Endodermal cell (in vitro differentiated cells): ENCODE data around the gene IL21R. TPM values are rescaled to one million over a fixed set of nuclear protein-coding genes. Genes with fewer than 3 reads are reported as not detected.

Experiments used
- DNase-seq: peaks from one replicate; pipeline ENCODE4 v3.0.0-alpha.2; 2017
- H3K27ac ChIP-seq: 2 replicates; pipeline ENCODE4 v1.5.1; 2013; ENCODE audit warnings: mild to moderate bottlenecking, low read depth, low read length, moderate library complexity
- H3K27me3 ChIP-seq: 2 replicates; pipeline ENCODE4 v1.6.1; 2013; ENCODE audit warnings: mild to moderate bottlenecking, low read length, moderate library complexity; ENCODE audit not compliant: insufficient read depth, control insufficient read depth, poor library complexity, severe bottlenecking
- H3K36me3 ChIP-seq: 2 replicates; pipeline ENCODE4 v1.7.0; 2013; ENCODE audit warnings: mild to moderate bottlenecking, low read length, moderate library complexity; ENCODE audit not compliant: control insufficient read depth, insufficient read depth
- H3K4me1 ChIP-seq: one replicate; pipeline ENCODE4 v1.7.0; 2013; ENCODE audit warnings: low read length; ENCODE audit not compliant: control insufficient read depth, insufficient read depth
- H3K4me3 ChIP-seq: 2 replicates; pipeline ENCODE4 v1.5.1; 2013; ENCODE audit warnings: mild to moderate bottlenecking, low read length, moderate library complexity
- H3K9ac ChIP-seq: 2 replicates; pipeline ENCODE4 v1.6.1; 2013; ENCODE audit warnings: mild to moderate bottlenecking, low read length, moderate library complexity; ENCODE audit not compliant: poor library complexity, severe bottlenecking; ENCODE audit errors: extremely low read depth
- H3K9me3 ChIP-seq: 2 replicates; pipeline ENCODE4 v1.6.1; 2013; ENCODE audit warnings: mild to moderate bottlenecking, low read length, moderate library complexity; ENCODE audit not compliant: control insufficient read depth
- H3K27ac Mint-ChIP-seq: 2 replicates; pipeline ENCODE4 v1.8.0; 2020; ENCODE audit warnings: mixed read lengths
- H3K27me3 Mint-ChIP-seq: 2 replicates; pipeline ENCODE4 v1.8.0; 2021; ENCODE audit warnings: mild to moderate bottlenecking, mixed read lengths; ENCODE audit not compliant: insufficient read depth
- H3K36me3 Mint-ChIP-seq: 2 replicates; pipeline ENCODE4 v1.8.0; 2020; ENCODE audit warnings: low read depth, mixed read lengths
- H3K4me1 Mint-ChIP-seq: 2 replicates; pipeline ENCODE4 v1.8.0; 2020; ENCODE audit warnings: mixed read lengths
- H3K4me3 Mint-ChIP-seq: 2 replicates; pipeline ENCODE4 v1.8.0; 2020; ENCODE audit warnings: mild to moderate bottlenecking, moderate library complexity, mixed read lengths
- H3K9me3 Mint-ChIP-seq: 2 replicates; pipeline ENCODE4 v1.8.0; 2020; ENCODE audit warnings: mild to moderate bottlenecking, mixed read lengths
- WGBS, 2 experiments: methylation state at CpG; one replicate each; pipeline versions ENCODE4 v1.1.5 to v1.1.7; 2013; ENCODE audit warnings: missing lambda C conversion rate in 2 of 2, mixed read lengths in 1 of 2; ENCODE audit not compliant: insufficient coverage in 1 of 2, insufficient read length in 1 of 2; 5-methylcytosine and 5-hydroxymethylcytosine counted together
- total RNA-seq, 2 donors: library from RNA; stranded (reverse); fragmentation: NEBNext Ultra II Directional in 1 of 2; extraction: Animal tissue kit (Norgen Biotek cat#: 25700) in 1 of 2; gene quantifications; 2 replicates in 1 of 2; 3 replicates in 1 of 2; pipeline ENCODE4 v1.2.1, GENCODE V29; 2021
- TF ChIP-seq, protein P1 (sequence below): fragments of 200-600 bp; sonication (generic); conservative IDR thresholded peaks from 2 replicates; pipeline ENCODE4 v1.5.0; 2021; ENCODE audit warnings: antibody characterized with exemption, mild to moderate bottlenecking

IL21R gene
- total RNA-seq, 2 donors from 2014 or later: 0.18 TPM; not detected in 1

DNA sequence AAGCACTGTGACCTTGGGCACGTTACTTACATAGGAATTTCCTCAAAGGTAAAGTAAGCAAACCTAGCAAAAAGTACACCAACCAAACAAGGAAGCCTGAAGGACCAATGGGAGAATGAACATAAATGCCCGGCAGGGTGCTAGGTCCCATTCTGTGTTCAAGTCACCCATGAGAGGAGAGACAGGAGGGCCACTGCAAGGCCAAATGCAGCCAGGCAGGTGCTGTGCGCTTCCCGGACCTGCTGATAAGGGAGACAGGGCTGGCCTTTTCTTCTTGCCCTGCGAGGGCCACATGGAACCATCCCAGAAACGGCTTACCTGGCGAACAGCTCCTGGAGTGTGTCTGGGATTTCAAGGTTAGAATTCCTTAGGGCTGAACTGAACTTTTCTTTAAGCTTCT lies 78.8 kb downstream of the IL21R start:
- Histone ChIP-seq H3K9me3 (no peaks in the 10 kb centered on the region), H3K36me3 (peaks cover 96% of the 10 kb centered on the region), H3K27me3 (no peaks in the 10 kb centered on the region), H3K27ac (no peak overlapping the region), H3K4me3 (no peak overlapping the region), H3K4me1 (no peaks in the 10 kb centered on the region), H3K9ac (no peak overlapping the region)
- TF ChIP-seq, protein P1, sequence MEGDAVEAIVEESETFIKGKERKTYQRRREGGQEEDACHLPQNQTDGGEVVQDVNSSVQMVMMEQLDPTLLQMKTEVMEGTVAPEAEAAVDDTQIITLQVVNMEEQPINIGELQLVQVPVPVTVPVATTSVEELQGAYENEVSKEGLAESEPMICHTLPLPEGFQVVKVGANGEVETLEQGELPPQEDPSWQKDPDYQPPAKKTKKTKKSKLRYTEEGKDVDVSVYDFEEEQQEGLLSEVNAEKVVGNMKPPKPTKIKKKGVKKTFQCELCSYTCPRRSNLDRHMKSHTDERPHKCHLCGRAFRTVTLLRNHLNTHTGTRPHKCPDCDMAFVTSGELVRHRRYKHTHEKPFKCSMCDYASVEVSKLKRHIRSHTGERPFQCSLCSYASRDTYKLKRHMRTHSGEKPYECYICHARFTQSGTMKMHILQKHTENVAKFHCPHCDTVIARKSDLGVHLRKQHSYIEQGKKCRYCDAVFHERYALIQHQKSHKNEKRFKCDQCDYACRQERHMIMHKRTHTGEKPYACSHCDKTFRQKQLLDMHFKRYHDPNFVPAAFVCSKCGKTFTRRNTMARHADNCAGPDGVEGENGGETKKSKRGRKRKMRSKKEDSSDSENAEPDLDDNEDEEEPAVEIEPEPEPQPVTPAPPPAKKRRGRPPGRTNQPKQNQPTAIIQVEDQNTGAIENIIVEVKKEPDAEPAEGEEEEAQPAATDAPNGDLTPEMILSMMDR: no peak
- H3K27me3 Mint-ChIP-seq: no peaks in the 10 kb centered on the region
- no peak overlapping the region for H3K27ac Mint-ChIP-seq
- no peak for DNase-seq
- no peak overlapping the region for H3K4me3 Mint-ChIP-seq
- H3K9me3 Mint-ChIP-seq: no peaks in the 10 kb centered on the region
- peaks cover 88% of the 10 kb centered on the region for H3K36me3 Mint-ChIP-seq
- no peaks in the 10 kb centered on the region for H3K4me1 Mint-ChIP-seq
- 97 to 98% methylated on average over 4 to 7 of the region's 7 CpGs for WGBS, 2 experiments

DNA sequence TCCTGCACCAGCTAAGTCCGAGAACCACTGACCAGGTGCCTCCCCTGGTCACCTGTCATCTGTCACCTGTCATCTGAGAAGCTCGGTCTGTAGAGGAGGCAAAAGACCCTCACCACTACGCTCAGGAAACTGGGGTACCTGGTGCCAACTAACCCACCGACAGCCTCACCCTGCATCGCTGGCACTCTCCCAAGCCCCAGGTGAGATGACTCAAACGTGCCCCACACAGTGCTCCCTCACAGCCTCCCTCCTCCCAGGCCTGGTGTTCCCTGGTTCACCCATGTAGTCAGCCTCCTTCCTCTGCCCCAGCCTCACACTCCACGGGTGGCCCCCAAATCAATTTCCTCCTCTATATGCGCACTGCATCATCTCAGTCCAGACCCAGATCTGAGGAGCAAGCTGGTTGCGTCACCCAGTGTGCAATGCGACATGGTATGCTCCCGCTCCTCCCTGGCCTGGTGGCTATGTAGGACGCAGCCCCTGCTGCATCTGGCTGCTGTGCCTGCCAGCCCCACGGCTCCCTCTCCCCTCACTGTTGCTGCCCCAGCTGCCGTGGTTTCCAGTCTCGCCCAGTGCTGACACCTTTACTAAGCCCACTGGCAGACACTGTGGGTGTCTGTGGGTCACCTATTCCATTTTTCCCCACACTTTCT lies 79.4 kb downstream of the IL21R start:
- peaks cover 86% of the 10 kb centered on the region for H3K36me3 Mint-ChIP-seq
- Histone ChIP-seq H3K36me3 (peaks cover 96% of the 10 kb centered on the region), H3K9ac (no peak overlapping the region), H3K4me1 (no peaks in the 10 kb centered on the region), H3K9me3 (no peaks in the 10 kb centered on the region), H3K27ac (no peak overlapping the region), H3K4me3 (no peak overlapping the region), H3K27me3 (no peaks in the 10 kb centered on the region)
- TF ChIP-seq, protein P1: no peak
- no peak for DNase-seq
- WGBS, 2 experiments: 93 to 97% methylated on average over 11 to 15 of the region's 15 CpGs
- H3K4me3 Mint-ChIP-seq: no peak overlapping the region
- no peaks in the 10 kb centered on the region for H3K27me3 Mint-ChIP-seq
- no peaks in the 10 kb centered on the region for H3K4me1 Mint-ChIP-seq
- H3K9me3 Mint-ChIP-seq: no peaks in the 10 kb centered on the region
- H3K27ac Mint-ChIP-seq: no peak overlapping the region

DNA sequence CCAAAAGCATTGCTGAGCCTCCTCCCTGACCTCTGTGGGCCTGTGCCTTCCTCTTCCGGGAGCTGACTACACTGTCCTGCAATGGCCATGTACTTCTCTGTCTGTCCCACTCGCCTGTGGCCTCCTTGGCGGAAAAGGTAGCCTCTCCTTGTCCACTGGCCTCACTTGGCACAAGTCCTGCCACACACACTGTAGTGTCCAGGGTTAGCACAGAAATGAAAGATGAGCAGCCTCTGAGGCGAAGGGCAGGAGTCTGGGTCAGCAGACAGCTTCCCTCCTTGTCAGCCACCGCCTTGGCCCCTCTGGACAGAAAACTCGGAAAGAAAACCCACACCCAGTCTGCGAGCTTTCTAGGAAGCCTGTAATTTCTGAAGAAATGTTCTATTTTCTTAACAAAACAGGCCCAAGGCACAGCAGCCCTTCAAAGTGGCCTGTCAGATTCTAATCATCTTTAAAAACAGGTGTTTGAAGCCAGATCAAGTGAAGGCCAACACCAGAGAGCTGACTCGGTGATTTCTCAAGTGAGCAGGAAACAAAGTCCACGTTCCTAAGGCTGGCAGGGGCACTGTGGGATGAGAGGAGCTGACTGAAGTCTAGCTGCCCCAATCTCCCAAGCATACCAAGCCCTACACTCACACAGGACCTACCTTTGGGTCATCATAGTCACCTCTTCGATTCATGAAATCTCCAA lies 80.6 kb downstream of the IL21R start:
- 95 to 97% methylated on average over 6 to 10 of the region's 10 CpGs for WGBS, 2 experiments
- Histone ChIP-seq H3K4me1 (no peaks in the 10 kb centered on the region), H3K36me3 (peaks cover 95% of the 10 kb centered on the region), H3K9ac (no peak overlapping the region), H3K27me3 (no peaks in the 10 kb centered on the region), H3K9me3 (no peaks in the 10 kb centered on the region), H3K4me3 (no peak overlapping the region), H3K27ac (no peak overlapping the region)
- TF ChIP-seq, protein P1: no peak
- no peak overlapping the region for H3K27ac Mint-ChIP-seq
- no peak for DNase-seq
- H3K36me3 Mint-ChIP-seq: peaks cover 85% of the 10 kb centered on the region
- H3K4me3 Mint-ChIP-seq: no peak overlapping the region
- no peaks in the 10 kb centered on the region for H3K4me1 Mint-ChIP-seq
- no peaks in the 10 kb centered on the region for H3K9me3 Mint-ChIP-seq
- no peaks in the 10 kb centered on the region for H3K27me3 Mint-ChIP-seq
